Adrenal gland (tissue), 5 donors: ENCODE data around the gene IL15.

Experiments used
- POLR2A ChIP-seq, 2 donors: fragments of 450-650 bp; IDR thresholded peaks; one replicate each; pipeline ENCODE4 v1.6.1; 2017; ENCODE audit warnings: antibody characterized with exemption in 2 of 2, mild to moderate bottlenecking in 2 of 2, moderate library complexity in 1 of 2
- TF ChIP-seq, protein P1 (sequence below), 6 experiments: fragments of 450-650 bp in 4 of 6; fragments of 200-600 bp in 2 of 6; sonication (generic) in 1 of 6; IDR thresholded peaks; 1 replicate in 5 of 6; 2 replicates in 1 of 6; pipeline versions ENCODE4 v1.5.1 to v1.8.0; 2016 to 2021; ENCODE audit warnings: antibody characterized with exemption in 6 of 6, mild to moderate bottlenecking in 2 of 6, moderate library complexity in 1 of 6
- donor health status: DM: no; HTN: no; CAD: no.

DNA sequence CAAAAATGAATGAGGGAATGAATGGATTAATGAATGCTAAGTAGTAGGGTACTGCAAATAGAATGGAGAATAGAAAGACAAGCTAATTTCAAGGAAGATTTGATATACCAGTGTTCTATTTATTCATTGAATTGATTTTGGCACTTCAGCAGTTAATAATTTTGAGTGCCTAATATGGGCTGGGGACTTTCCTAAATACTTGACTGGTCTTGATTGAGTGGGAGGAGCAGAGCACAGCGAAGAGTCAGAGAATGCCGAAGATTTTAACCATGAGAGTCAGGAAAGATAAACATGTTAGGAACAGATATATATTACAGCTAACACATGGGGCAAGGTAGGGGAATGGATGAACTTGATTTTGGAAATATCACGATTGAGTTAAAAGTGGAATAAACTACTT is 10.6 kb downstream of the IL15 start:
- TF ChIP-seq, protein P1, sequence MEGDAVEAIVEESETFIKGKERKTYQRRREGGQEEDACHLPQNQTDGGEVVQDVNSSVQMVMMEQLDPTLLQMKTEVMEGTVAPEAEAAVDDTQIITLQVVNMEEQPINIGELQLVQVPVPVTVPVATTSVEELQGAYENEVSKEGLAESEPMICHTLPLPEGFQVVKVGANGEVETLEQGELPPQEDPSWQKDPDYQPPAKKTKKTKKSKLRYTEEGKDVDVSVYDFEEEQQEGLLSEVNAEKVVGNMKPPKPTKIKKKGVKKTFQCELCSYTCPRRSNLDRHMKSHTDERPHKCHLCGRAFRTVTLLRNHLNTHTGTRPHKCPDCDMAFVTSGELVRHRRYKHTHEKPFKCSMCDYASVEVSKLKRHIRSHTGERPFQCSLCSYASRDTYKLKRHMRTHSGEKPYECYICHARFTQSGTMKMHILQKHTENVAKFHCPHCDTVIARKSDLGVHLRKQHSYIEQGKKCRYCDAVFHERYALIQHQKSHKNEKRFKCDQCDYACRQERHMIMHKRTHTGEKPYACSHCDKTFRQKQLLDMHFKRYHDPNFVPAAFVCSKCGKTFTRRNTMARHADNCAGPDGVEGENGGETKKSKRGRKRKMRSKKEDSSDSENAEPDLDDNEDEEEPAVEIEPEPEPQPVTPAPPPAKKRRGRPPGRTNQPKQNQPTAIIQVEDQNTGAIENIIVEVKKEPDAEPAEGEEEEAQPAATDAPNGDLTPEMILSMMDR (IDR thresholded peaks at IDR 0.05), result no peak
- no peak for TF ChIP-seq POLR2A (IDR thresholded peaks at IDR 0.05)
